ENCODE measurements around the gene MDP1. TPM values are rescaled to one million over a fixed set of nuclear protein-coding genes. Genes with fewer than 3 reads are reported as not detected.
A peak's percentile ranks its signal among the peaks of the same experiment; 100 is the strongest.

MDP1 gene
- total RNA-seq, 4 donors from 2014 or later = 7.4 to 17.5 (median 10.5) TPM

DNA sequence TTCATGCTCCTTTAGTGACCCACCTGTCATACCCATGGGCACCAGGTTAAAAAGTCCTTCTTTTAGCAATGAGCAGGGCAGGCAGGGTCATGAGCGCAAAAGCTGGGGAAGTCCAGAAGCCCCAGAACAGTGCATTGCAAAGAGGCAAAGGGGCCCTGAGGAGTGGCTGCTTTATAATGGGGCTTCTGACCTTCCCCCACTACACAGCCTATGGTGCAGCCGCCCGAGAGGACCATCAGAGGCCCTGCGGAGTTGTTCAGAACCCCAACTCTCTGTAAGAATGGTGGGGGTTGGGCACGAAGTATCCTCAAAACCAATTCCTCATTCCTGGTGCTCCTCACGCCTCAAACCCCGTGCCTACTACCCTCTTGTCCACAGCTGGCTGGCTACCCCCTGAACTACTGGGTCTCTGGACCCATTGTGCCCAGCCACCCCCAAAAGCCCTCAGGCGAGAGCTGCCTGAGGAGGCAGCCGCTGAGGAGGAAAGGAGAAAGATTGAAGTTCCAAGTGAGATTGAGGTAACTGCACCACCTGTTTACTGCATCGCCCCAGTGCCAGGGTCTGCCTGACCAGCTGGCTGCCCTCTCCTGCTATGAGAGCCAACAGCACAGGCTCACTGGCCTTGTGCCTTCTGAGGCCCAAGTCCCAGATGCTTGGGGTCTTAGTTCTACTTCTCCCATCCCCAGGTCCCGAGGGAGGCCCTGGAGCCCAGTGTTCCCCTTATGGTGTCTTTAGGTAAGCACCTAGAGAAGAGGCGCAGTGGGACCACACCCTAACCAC, 37.3 kb downstream of the MDP1 start:
- TF ChIP-seq, protein P1, sequence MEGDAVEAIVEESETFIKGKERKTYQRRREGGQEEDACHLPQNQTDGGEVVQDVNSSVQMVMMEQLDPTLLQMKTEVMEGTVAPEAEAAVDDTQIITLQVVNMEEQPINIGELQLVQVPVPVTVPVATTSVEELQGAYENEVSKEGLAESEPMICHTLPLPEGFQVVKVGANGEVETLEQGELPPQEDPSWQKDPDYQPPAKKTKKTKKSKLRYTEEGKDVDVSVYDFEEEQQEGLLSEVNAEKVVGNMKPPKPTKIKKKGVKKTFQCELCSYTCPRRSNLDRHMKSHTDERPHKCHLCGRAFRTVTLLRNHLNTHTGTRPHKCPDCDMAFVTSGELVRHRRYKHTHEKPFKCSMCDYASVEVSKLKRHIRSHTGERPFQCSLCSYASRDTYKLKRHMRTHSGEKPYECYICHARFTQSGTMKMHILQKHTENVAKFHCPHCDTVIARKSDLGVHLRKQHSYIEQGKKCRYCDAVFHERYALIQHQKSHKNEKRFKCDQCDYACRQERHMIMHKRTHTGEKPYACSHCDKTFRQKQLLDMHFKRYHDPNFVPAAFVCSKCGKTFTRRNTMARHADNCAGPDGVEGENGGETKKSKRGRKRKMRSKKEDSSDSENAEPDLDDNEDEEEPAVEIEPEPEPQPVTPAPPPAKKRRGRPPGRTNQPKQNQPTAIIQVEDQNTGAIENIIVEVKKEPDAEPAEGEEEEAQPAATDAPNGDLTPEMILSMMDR (IDR thresholded peaks at IDR 0.05) = no peak
- no peak for TF ChIP-seq POLR2A (IDR thresholded peaks at IDR 0.05)
- Histone ChIP-seq H3K9me3 (no peaks in the 10 kb centered on the region), H3K27ac (no peak overlapping the region), H3K36me3 (peaks cover 0 to 76% (median 0%) of the 10 kb centered on the region in 3 donors), H3K4me1 (no peaks in the 10 kb centered on the region), H3K27me3 (no peaks in the 10 kb centered on the region), H3K4me3 (no peak overlapping the region)
- no peak for DNase-seq

DNA sequence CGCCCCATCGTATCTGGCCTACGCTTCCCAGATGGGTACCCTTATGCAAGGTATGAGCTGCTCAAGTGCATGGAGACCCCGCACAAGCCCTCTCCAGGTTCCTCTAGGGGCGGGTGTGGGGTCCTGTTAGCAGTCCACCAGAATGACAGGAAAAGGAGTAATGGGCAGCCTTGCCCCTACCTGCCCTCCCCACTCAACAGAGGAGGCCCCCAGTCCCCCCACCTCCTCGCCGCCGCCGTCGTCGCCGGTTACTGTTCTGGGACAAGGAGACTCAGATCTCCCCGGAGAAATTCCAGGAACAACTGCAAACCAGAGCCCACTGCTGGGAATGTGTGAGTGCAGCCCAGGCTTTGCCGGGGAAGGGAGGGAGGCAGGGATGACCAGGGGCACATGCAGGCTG, 38.0 kb downstream of the MDP1 start:
- no peak overlapping the region for H3K4me3 ChIP-seq
- no peaks in the 10 kb centered on the region for H3K4me1 ChIP-seq
- DNase-seq = peak in 1 of 3 donors; percentile 45
- peaks cover 0 to 69% (median 0%) of the 10 kb centered on the region in 3 donors for H3K36me3 ChIP-seq
- no peaks in the 10 kb centered on the region for H3K9me3 ChIP-seq
- no peaks in the 10 kb centered on the region for H3K27me3 ChIP-seq
- TF ChIP-seq, protein P1 (IDR thresholded peaks at IDR 0.05) = no peak
- TF ChIP-seq POLR2A (IDR thresholded peaks at IDR 0.05) = no peak
- no peak overlapping the region for H3K27ac ChIP-seq

DNA sequence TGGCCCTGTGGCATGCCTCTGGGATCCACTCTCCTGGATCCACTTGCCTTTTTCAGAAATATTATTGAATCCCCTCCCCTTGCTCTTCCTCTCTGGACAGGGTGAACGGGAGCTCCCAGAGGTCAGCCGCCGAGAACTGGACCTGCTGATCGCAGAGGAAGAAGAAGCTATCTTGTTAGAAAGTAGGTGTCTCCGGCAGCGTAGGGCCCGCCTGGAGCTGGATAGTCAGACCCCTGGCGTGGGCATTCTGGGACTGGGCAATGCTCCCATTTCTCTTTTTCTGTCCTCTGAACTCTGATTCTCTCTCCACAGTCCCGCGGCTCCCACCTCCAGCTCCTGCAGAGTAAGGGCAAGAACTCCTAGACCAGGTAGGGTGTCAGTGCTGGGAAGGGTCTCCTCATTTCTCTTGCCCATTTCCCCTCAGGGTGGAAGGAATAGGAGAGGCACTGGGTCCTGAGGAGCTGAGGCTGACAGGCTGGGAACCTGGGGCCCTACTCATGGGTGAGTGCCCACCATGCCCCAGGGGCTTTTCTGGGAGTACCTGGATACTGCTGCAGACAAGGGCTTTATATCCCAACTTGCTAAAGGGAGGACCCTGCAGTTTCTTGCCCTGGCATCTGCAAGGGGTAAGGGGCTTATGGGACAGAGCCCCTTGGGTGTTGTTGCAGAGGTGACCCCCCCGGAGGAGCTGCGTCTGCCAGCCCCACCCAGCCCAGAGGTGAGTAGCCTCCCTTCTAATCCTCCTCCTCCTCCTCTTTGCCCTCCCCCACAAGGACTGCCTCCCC, 38.6 kb downstream of the MDP1 start:
- Histone ChIP-seq H3K4me1 (no peaks in the 10 kb centered on the region), H3K36me3 (peaks cover 0 to 62% (median 0%) of the 10 kb centered on the region in 3 donors)

DNA sequence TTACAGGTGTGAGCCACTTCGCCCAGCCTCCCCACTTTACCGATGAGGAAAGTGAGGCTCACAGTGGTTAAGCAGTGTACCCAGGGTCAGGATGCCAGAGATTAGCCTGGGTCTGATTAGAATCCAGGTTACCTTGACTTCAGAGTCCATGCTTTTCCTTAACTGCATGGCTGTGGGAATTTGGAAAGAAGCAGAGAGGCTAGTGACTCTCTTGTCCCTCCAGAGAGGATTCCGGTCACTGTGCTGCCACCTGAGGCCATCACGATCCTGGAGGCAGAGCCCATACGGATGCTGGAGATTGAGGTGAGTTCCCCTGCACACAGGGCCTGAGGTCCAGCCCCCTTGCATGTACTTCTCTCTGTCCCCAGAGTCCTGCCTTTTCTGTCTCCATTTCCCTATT, 39.3 kb downstream of the MDP1 start:
- Histone ChIP-seq H3K27ac (no peak overlapping the region), H3K4me3 (no peak overlapping the region), H3K4me1 (no peaks in the 10 kb centered on the region), H3K36me3 (peaks cover 0 to 56% (median 0%) of the 10 kb centered on the region in 3 donors), H3K9me3 (no peaks in the 10 kb centered on the region), H3K27me3 (no peaks in the 10 kb centered on the region)
- DNase-seq = no peak
- TF ChIP-seq, protein P1 (IDR thresholded peaks at IDR 0.05) = no peak
- TF ChIP-seq POLR2A (IDR thresholded peaks at IDR 0.05) = no peak

More for the DNA sequence above, 38.6 kb downstream of the MDP1 start:
- TF ChIP-seq, protein P1 (IDR thresholded peaks at IDR 0.05) = no peak
- no peak for TF ChIP-seq POLR2A (IDR thresholded peaks at IDR 0.05)
- peak in 1 of 3 donors; percentile 24 for DNase-seq
- Histone ChIP-seq H3K27ac (no peak overlapping the region), H3K4me3 (no peak overlapping the region), H3K9me3 (no peaks in the 10 kb centered on the region), H3K27me3 (no peaks in the 10 kb centered on the region)

DNA sequence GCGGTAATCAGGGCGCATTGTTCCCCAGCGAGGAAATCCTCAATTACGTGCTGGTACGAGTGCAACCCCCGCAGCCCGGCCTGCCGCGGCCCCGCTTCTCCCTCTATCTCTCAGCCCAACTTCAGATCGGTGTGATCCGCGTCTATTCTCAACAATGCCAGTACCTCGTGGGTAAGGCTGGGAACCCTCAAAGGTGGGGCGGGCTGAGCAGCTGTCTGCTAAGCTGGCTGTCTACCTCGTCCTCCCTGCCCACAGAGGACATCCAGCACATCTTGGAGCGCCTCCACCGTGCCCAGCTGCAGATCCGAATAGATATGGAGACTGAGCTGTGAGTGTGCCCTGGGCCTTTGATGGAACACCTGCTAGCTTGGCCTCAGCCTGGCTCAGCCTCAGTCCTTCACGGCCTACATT, 43.0 kb downstream of the MDP1 start:
- H3K4me1 ChIP-seq = no peaks in the 10 kb centered on the region
- no peaks in the 10 kb centered on the region for H3K9me3 ChIP-seq
- H3K27me3 ChIP-seq = no peaks in the 10 kb centered on the region
- peak overlapping the region in 1 of 4 donors; percentile 58 for H3K4me3 ChIP-seq
- TF ChIP-seq POLR2A (IDR thresholded peaks at IDR 0.05) = no peak
- TF ChIP-seq, protein P1 (IDR thresholded peaks at IDR 0.05) = no peak
- peak overlapping the region in 1 of 4 donors; percentile 68 for H3K27ac ChIP-seq
- peaks cover 0 to 39% (median 0%) of the 10 kb centered on the region in 3 donors for H3K36me3 ChIP-seq
- DNase-seq = peak in 1 of 3 donors; percentile 48
